ENCODE data around the gene MPO. TPM values are rescaled to one million over a fixed set of nuclear protein-coding genes. Genes with fewer than 3 reads are reported as not detected.

MPO gene
- total and polyA plus RNA-seq, 10 of the 15 experiments (the other 5 are each of a cell fraction or from before 2014, with no cell fraction given), result 0.06 to 0.49 (median 0.14) TPM

- H3K79me2 ChIP-seq (ENCODE audit: control insufficient read depth, insufficient read depth, low read length), result no peaks in the 10 kb centered on the region
- H3K4me3 ChIP-seq, result no peak overlapping the region
- ATAC-seq, result no peak
- CTCF ChIA-PET, result interaction anchor here (0.7 to 1.6 kb wide), 4 partner anchors 15 to 98 kb away, joined by 3 to 4 read pairs (median 3); partner anchors contain the start of genes RNF43 and SUPT4H1
- peaks cover 0 to 2% of the 10 kb centered on the region in 2 experiments; a peak in 1 of 4 replicates for H3K36me3 ChIP-seq (ENCODE audit: control insufficient read depth in 2 of 2, insufficient read depth in 2 of 2, low read length in 1 of 2)
- no peak for DNase-seq (ENCODE audit: low read depth, low spot score)
- 90% methylated on average over 7 of the region's 7 CpGs for WGBS (ENCODE audit: insufficient coverage, insufficient replicate concordance, low lambda C conversion rate, missing lambda C conversion rate)
- FAIRE-seq, result no peak
- no peaks in the 10 kb centered on the region for H4K20me1 ChIP-seq (ENCODE audit: control insufficient read depth, insufficient read depth)
- H2AFZ ChIP-seq (ENCODE audit: control insufficient read depth, low read depth, low read length), result no peak overlapping the region
- in situ Hi-C loops (cut with MboI) (no loop called here), intact Hi-C loops (cut with micrococcal nuclease; ENCODE audit: unreplicated experiment) (no loop called here)
- H3K27me3 ChIP-seq (replicated peaks in 1 of 2; ENCODE audit: control insufficient read depth in 2 of 2, insufficient read depth in 2 of 2, low read length in 1 of 2), result no peaks in the 10 kb centered on the region; a peak in 1 of 4 replicates
- RAD21 ChIA-PET (ENCODE audit: unreplicated experiment), result interaction anchor here (10.9 kb wide), 1 partner anchor 22 kb away, joined by 227 read pairs; no protein-coding TSS in a partner anchor
- POLR2A ChIA-PET, result interaction anchor here (0.6 kb wide), 1 partner anchor 126 kb away, joined by 5 read pairs; no protein-coding TSS in a partner anchor
- SMC1A ChIA-PET (ENCODE audit: uncharacterized antibody, unreplicated experiment), result interaction anchor here (12.9 kb wide), 1 partner anchor 23 kb away, joined by 249 read pairs; no protein-coding TSS in a partner anchor
- BruUV-seq (replicated peaks), result no TSS peak
- no peak overlapping the region for H3K27ac ChIP-seq (ENCODE audit: control insufficient read depth, insufficient read depth)
- H3K9ac ChIP-seq (ENCODE audit: control insufficient read depth, insufficient read depth, low read length), result no peak overlapping the region
- H3K9me3 ChIP-seq (replicated peaks; ENCODE audit: control insufficient read depth, insufficient read depth, low read length), result no peaks in the 10 kb centered on the region
- peaks cover 10% of the 10 kb centered on the region for H3K4me1 ChIP-seq (ENCODE audit: control insufficient read depth, insufficient read depth, low read length)
- H3K4me2 ChIP-seq (ENCODE audit: control insufficient read depth, insufficient read depth), result no peak overlapping the region
- TF ChIP-seq REST (IDR thresholded peaks at IDR 0.05; ENCODE audit: low read depth, low read length), result no peak
- TF ChIP-seq ESRRA (IDR thresholded peaks at IDR 0.05; ENCODE audit: low read length), result no peak
- TF ChIP-seq MLLT1 (IDR thresholded peaks at IDR 0.05), result no peak
- no peak for TF ChIP-seq ZBTB4 (CRISPR knock-in tag; IDR thresholded peaks at IDR 0.05)
- no peak for TF ChIP-seq NKRF (conservative IDR thresholded peaks at IDR 0.05)
- no peak for TF ChIP-seq SKIL (IDR thresholded peaks at IDR 0.05; ENCODE audit: low read depth, poor library complexity, severe bottlenecking)
Observed at GRCh38 chr17:58320163-58320558, 39.4 kb upstream of the MPO start.

Data from GM12878 (cell line).